ENCODE results near the gene CCM2.

GRCh38 chr7:45119550-45119949, 119.5 kb downstream of the CCM2 start:
- TF ChIP-seq POLR2A (IDR thresholded peaks at IDR 0.05) (no peak), CTCF (IDR thresholded peaks at IDR 0.05) (no peak), POLR2AphosphoS5 (IDR thresholded peaks at IDR 0.05) (no peak), EP300 (IDR thresholded peaks at IDR 0.05) (no peak)
